ENCODE data around the gene CCDC124. TPM values are rescaled to one million over a fixed set of nuclear protein-coding genes. Genes with fewer than 3 reads are reported as not detected.

The CCDC124 gene
- total and polyA plus RNA-seq, 2 of the 4 experiments (the other 2 are of a cell fraction) = 30.1 to 112 TPM

DNA sequence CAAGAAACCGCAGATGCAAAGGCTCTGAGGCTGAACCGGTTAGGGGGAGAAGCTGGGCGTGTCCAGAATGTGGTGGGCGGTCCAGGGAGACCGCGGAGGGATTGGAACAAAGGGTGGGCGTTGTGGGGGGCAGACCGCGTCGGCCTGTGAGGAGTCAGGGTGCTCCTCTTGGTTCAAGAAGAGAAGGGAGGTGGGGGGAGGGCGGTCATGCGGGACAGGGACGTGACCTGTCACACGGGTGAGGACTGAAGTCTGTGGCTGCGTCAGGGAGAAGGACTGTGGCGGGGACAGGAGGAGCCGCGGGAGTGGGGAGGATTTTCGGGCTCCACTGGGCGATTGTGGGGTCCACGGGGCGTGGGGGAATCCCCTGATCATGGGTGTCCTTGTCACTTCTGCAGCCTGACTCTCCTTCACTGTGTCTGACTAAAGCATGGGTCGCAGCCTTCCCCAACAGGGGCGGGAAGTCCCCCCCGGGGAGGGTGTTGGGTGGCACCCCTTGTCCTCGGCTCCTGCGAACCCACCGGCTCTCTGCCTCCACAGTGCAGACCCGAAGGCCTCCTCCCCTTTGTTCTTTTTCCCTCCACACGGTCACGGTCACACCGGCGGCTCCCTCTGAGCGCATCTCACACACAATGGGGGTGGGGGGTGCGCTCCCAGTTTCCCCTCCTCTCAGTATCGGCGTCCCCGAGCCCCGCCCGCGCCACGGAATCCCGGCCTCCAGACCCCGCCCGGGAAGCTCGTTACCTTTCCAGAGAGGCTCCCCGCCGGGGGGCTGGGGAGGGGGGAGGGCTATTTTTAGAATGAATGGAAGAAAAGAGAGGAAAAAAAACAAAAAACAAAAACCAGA is 17.7 kb downstream of the CCDC124 start:
- DNase-seq (no peak), ATAC-seq (ENCODE audit: low read depth) (no peak)
- Histone ChIP-seq H3K79me1 (ENCODE audit: low read depth in 1 of 2, low read length in 2 of 2) (no peaks in the 10 kb centered on the region), H3K9ac (ENCODE audit: low read depth, low read length) (no peak overlapping the region), H2BK15ac (ENCODE audit: low read depth, low read length) (no peak overlapping the region), H3K56ac (ENCODE audit: extremely low read depth, insufficient read depth, low read length) (no peak overlapping the region), H2BK120ac (ENCODE audit: low read depth, low read length) (no peak overlapping the region), H3K9me3 (ENCODE audit: control insufficient read depth, insufficient read depth, low read length) (no peaks in the 10 kb centered on the region; the same call in 1 of the 2 replicates), H4K8ac (ENCODE audit: low read depth in 2 of 2, low read length in 2 of 2) (no peak overlapping the region), H3K4me1 (ENCODE audit: control insufficient read depth, insufficient read depth, low read length) (peaks cover 3% of the 10 kb centered on the region), H4K5ac (ENCODE audit: low read depth, low read length) (no peak overlapping the region), H2AK5ac (ENCODE audit: low read depth, low read length) (no peak overlapping the region), H3K14ac (replicated peaks; ENCODE audit: low read depth, low read length) (no peak overlapping the region), H3K36me3 (ENCODE audit: control insufficient read depth, insufficient read depth, low read length) (no peaks in the 10 kb centered on the region), H3K18ac (ENCODE audit: low read depth, low read length) (no peak overlapping the region), H4K91ac (ENCODE audit: insufficient read depth, low read depth, low read length) (no peak overlapping the region), H3K23ac (ENCODE audit: low read depth, low read length) (no peak overlapping the region), H3K4ac (ENCODE audit: low read depth, low read length) (no peak overlapping the region), H3K27ac (ENCODE audit: insufficient read depth, low read length) (no peak overlapping the region), H2BK20ac (ENCODE audit: low read depth, low read length) (no peak overlapping the region), H2BK5ac (ENCODE audit: low read depth, low read length, poor library complexity, severe bottlenecking) (no peak overlapping the region), H3K27me3 (ENCODE audit: control insufficient read depth, insufficient read depth, low read length) (peaks cover 63% of the 10 kb centered on the region), H3K9me1 (ENCODE audit: insufficient read depth, low read length) (no peaks in the 10 kb centered on the region), H2AK9ac (replicated peaks; ENCODE audit: low read depth, low read length, poor library complexity) (no peak overlapping the region), H4K20me1 (ENCODE audit: insufficient read depth, low read length) (peaks cover 5% of the 10 kb centered on the region; the same call in 1 of the 2 replicates), H2AFZ (replicated peaks; ENCODE audit: low read length, poor library complexity) (peak overlapping the region; percentile 40), H3K4me3 (ENCODE audit: insufficient read depth, low read depth, low read length) (no peak overlapping the region), H3K4me2 (ENCODE audit: low read depth, low read length) (no peak overlapping the region; the same call in 1 of the 2 replicates)
- ChIA-PET CTCF (no interaction called here), POLR2A (ENCODE audit: unreplicated experiment) (no interaction called here)
- in situ Hi-C loops (cut with MboI; ENCODE audit: low sequenced_read_pairs) = no loop called here
- dilution Hi-C loops (cut with HindIII; ENCODE audit: low sequenced_read_pairs, unreplicated experiment) = no loop called here
- BruUV-seq (replicated peaks) = no TSS peak
- TF ChIP-seq SMC3 (IDR thresholded peaks at IDR 0.05; ENCODE audit: low read depth, low read length) (no peak), CEBPB (IDR thresholded peaks at IDR 0.05; ENCODE audit: low read depth, low read length) (no peak), CHD1 (IDR thresholded peaks at IDR 0.05; ENCODE audit: low read depth, low read length) (no peak), RCOR1 (IDR thresholded peaks at IDR 0.05; ENCODE audit: insufficient replicate concordance, low read length) (no peak), BHLHE40 (IDR thresholded peaks at IDR 0.05; ENCODE audit: low read depth, low read length) (no peak), NFE2L2 (IDR thresholded peaks at IDR 0.05; ENCODE audit: low read depth, low read length) (no peak), MAFK (IDR thresholded peaks at IDR 0.05; ENCODE audit: low read depth, low read length) (no peak)
- TF ChIP-seq, protein P1, sequence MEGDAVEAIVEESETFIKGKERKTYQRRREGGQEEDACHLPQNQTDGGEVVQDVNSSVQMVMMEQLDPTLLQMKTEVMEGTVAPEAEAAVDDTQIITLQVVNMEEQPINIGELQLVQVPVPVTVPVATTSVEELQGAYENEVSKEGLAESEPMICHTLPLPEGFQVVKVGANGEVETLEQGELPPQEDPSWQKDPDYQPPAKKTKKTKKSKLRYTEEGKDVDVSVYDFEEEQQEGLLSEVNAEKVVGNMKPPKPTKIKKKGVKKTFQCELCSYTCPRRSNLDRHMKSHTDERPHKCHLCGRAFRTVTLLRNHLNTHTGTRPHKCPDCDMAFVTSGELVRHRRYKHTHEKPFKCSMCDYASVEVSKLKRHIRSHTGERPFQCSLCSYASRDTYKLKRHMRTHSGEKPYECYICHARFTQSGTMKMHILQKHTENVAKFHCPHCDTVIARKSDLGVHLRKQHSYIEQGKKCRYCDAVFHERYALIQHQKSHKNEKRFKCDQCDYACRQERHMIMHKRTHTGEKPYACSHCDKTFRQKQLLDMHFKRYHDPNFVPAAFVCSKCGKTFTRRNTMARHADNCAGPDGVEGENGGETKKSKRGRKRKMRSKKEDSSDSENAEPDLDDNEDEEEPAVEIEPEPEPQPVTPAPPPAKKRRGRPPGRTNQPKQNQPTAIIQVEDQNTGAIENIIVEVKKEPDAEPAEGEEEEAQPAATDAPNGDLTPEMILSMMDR (conservative IDR thresholded peaks at IDR 0.05; ENCODE audit: low read depth, low read length) = no peak
- TF ChIP-seq, protein P2, sequence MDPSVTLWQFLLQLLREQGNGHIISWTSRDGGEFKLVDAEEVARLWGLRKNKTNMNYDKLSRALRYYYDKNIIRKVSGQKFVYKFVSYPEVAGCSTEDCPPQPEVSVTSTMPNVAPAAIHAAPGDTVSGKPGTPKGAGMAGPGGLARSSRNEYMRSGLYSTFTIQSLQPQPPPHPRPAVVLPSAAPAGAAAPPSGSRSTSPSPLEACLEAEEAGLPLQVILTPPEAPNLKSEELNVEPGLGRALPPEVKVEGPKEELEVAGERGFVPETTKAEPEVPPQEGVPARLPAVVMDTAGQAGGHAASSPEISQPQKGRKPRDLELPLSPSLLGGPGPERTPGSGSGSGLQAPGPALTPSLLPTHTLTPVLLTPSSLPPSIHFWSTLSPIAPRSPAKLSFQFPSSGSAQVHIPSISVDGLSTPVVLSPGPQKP (IDR thresholded peaks at IDR 0.05; ENCODE audit: borderline replicate concordance, low read depth, low read length) = no peak
- TF ChIP-seq, protein P3, sequence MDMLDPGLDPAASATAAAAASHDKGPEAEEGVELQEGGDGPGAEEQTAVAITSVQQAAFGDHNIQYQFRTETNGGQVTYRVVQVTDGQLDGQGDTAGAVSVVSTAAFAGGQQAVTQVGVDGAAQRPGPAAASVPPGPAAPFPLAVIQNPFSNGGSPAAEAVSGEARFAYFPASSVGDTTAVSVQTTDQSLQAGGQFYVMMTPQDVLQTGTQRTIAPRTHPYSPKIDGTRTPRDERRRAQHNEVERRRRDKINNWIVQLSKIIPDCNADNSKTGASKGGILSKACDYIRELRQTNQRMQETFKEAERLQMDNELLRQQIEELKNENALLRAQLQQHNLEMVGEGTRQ (IDR thresholded peaks at IDR 0.05; ENCODE audit: low read depth, low read length) = no peak
- intact Hi-C loops (cut with micrococcal nuclease) = no loop called here
- WGBS, 2 experiments (ENCODE audit: extremely low coverage in 2 of 2, insufficient read length in 1 of 2) = 2% methylated on average over 17 of the region's 48 CpGs; no CpG with 5 or more reads in 1 of the 2 experiments

Measured in IMR-90 (cell line).